Rectal smooth muscle tissue (tissue), 1 donor: ENCODE data around the gene CORIN.

Experiments used
- H3K27ac ChIP-seq: one replicate; pipeline ENCODE4 v1.7.0; 2013; ENCODE audit warnings: low read depth, low read length, inconsistent platforms
- H3K27me3 ChIP-seq: one replicate; pipeline ENCODE4 v1.7.0; 2013; ENCODE audit warnings: low read length; ENCODE audit not compliant: control insufficient read depth, insufficient read depth
- H3K36me3 ChIP-seq: one replicate; pipeline ENCODE4 v1.7.0; 2013; ENCODE audit warnings: low read length; ENCODE audit not compliant: control insufficient read depth, insufficient read depth
- H3K4me1 ChIP-seq: one replicate; pipeline ENCODE4 v1.7.0; 2013; ENCODE audit warnings: low read length; ENCODE audit not compliant: control insufficient read depth, insufficient read depth
- H3K4me3 ChIP-seq: one replicate; pipeline ENCODE4 v1.7.0; 2013; ENCODE audit warnings: low read length
- H3K9ac ChIP-seq: one replicate; pipeline ENCODE4 v1.7.0; 2013; ENCODE audit warnings: low read length

CORIN gene

DNA sequence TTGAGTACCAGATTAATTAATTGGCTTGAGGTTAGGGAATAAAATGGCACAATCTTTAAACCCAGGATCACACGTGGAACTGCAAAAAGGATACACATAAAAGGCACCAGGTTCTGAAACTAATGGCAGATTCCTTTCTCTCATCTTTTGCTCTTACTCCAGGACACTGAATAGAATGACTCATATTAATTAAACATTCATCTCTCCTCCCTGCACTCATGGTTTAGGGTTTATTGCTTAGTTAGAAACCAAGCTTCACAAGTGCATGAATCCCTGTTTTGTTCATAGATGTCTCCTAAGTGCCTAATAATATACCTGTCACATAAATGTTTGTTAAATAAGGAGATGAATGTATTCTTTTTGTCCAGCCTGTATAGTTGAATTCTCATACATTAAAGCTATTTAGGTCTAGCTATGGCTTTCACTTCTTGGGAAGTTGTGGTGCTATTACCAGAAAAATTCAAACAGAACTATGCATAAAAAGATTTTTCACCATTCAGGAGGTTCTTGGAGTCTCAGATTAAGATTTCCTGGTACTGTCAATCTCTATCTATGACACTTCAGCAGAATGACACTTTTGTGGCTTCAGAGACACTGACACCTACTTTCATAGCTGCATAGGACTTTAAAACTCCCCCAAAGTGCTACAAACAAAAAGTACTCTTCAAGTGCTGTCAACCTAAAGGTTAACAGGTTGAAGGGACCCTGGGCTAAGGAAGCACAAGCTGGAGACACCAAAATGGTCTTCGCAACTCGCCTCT, 7.4 kb downstream of the CORIN start:
- Histone ChIP-seq H3K27me3 (no peaks in the 10 kb centered on the region), H3K9ac (no peak overlapping the region), H3K27ac (no peak overlapping the region), H3K4me1 (peaks cover under 1% of the 10 kb centered on the region), H3K4me3 (no peak overlapping the region), H3K36me3 (no peaks in the 10 kb centered on the region)

DNA sequence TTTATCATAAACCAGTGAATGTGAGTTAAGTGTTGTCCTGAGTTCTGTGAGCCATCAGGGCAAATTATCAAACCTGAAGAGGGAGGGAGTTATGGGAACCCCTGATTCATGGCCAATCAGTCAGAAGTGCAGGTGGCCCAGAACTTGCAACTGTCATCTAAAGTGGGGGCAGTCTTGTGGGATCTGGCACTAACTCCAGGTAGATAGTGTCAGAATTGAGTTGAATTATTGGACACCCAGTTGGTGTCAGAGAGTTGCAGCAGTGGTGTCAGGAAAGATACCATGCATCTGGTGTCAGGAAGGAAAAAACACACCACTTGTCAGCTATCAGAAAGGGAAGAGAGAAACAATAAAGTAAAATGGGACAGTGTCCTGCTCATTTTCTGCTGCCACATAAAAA, 8.4 kb downstream of the CORIN start:
- Histone ChIP-seq H3K9ac (no peak overlapping the region), H3K4me1 (no peaks in the 10 kb centered on the region), H3K4me3 (no peak overlapping the region), H3K27ac (no peak overlapping the region), H3K36me3 (no peaks in the 10 kb centered on the region), H3K27me3 (no peaks in the 10 kb centered on the region)

DNA sequence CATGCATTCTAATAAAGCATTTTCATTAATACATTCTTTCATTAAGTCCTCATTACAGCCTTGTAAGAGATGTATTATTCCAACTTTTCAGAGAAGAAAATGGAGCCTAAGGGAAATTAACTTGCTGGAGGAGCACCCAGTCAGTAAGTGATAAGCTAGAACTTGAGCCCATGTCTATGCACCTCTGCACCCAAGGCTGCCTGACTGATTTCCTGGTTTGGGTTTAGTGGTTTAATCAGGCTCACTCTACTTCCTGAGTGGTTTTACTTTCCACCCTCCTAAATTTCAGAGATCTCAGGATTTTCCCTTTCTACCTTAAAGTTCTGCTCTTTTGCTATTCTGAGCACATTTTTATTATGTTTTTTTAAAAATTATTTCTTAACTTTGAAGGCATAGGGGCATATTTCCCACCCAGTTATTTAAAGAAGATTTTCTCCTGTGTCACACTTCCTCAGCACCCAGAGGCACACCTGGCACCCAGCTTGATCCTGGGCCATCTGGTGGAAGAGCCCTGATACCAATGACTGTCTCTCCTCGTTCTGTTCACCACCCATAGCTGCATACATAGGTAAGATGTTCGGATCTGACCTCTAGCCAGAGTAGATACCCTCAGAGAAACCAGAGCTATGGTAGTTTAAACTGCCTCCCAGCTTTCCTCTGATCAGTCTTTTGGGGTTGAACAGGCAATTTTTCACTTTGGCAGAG, 10.4 kb downstream of the CORIN start:
- no peaks in the 10 kb centered on the region for H3K27me3 ChIP-seq
- no peak overlapping the region for H3K4me3 ChIP-seq

DNA sequence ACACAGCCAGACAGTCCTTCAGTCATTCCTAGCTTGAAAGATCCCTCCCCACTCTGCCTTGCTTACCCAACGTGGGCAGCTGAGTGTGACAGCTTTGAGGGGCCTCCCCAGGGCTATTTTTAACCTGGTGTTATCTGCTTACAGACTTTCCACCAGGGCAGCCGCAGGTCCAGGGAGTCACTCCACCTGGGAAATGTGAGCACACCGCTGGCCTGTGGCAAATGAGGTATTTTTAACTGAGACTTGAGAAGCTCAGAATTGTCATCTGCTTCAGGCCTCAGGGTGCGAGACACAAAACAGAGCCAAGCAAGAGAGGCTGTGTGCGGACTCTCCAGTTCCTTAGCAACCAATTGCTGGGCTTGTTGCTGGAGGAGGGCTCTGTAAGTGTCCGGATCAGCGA, 13.0 kb downstream of the CORIN start:
- H3K36me3 ChIP-seq, result no peaks in the 10 kb centered on the region
- H3K4me1 ChIP-seq, result no peaks in the 10 kb centered on the region
- H3K27me3 ChIP-seq, result no peaks in the 10 kb centered on the region
- no peak overlapping the region for H3K27ac ChIP-seq
- no peak overlapping the region for H3K9ac ChIP-seq
- H3K4me3 ChIP-seq, result no peak overlapping the region

More for the DNA sequence above, 10.4 kb downstream of the CORIN start:
- H3K4me1 ChIP-seq, result no peaks in the 10 kb centered on the region
- H3K36me3 ChIP-seq, result no peaks in the 10 kb centered on the region
- no peak overlapping the region for H3K27ac ChIP-seq
- H3K9ac ChIP-seq, result no peak overlapping the region

DNA sequence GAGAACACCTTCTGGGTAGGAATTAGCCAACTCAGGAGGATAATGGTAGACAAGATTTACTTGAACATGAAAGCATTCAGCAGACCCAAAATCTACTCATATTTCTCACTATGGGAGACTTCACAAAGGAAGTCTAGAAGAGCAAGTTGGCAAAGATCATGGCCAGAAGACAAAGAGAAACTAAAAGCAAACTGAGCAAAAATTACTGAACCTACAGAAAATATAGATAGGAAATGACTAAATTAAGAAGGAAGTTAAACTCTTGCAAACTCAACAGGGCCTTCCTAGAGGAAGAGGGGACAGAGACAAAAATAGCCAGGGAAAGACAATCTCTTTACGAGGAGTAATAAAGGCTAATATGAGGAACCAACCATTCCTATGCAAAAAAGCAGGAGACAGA, 18.7 kb downstream of the CORIN start:
- H3K27ac ChIP-seq, result no peak overlapping the region
- no peaks in the 10 kb centered on the region for H3K27me3 ChIP-seq
- H3K4me1 ChIP-seq, result no peaks in the 10 kb centered on the region
- H3K4me3 ChIP-seq, result no peak overlapping the region
- H3K36me3 ChIP-seq, result no peaks in the 10 kb centered on the region
- H3K9ac ChIP-seq, result no peak overlapping the region

DNA sequence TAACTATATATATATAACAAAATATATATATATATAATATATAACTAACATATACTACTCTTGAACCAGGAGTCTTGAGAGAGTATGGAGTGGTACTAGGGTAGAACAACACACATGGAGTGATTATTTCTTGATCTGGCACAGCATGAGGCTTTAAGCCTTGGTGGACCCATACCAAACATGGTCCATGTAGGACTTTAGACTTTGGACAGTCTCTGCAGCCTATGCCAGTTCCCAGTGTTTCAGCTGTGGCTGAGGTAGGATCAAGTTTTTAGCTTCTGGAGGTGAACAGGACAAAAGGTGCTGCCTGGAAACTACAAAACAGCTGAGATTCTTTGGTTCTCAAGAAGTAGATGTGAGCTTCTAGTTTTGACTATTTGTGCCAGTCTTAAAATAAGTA, 20.6 kb downstream of the CORIN start:
- H3K27ac ChIP-seq, result no peak overlapping the region
- H3K27me3 ChIP-seq, result no peaks in the 10 kb centered on the region
- H3K36me3 ChIP-seq, result no peaks in the 10 kb centered on the region
- no peak overlapping the region for H3K9ac ChIP-seq
- H3K4me3 ChIP-seq, result no peak overlapping the region
- no peaks in the 10 kb centered on the region for H3K4me1 ChIP-seq

DNA sequence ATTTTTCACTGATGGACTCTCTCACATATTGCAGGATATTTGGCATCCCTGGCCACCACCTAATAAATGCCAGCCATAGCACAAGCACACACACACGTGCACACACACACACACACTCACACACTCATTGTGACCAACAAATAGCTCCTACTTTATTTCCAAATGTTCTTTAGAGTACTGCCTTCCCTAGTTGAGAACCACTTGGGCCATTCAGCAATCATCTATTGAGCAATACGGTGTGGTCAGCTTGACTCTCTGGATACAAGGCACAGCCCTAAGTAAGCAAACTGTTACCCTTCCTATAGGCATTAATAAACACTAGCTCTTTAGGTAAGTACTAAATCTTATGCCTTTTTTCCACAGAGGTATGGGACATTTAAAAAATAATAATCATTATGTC, 21.1 kb downstream of the CORIN start:
- H3K4me1 ChIP-seq, result no peaks in the 10 kb centered on the region
- H3K27ac ChIP-seq, result no peak overlapping the region
- H3K27me3 ChIP-seq, result no peaks in the 10 kb centered on the region
- no peak overlapping the region for H3K9ac ChIP-seq
- no peak overlapping the region for H3K4me3 ChIP-seq
- no peaks in the 10 kb centered on the region for H3K36me3 ChIP-seq

DNA sequence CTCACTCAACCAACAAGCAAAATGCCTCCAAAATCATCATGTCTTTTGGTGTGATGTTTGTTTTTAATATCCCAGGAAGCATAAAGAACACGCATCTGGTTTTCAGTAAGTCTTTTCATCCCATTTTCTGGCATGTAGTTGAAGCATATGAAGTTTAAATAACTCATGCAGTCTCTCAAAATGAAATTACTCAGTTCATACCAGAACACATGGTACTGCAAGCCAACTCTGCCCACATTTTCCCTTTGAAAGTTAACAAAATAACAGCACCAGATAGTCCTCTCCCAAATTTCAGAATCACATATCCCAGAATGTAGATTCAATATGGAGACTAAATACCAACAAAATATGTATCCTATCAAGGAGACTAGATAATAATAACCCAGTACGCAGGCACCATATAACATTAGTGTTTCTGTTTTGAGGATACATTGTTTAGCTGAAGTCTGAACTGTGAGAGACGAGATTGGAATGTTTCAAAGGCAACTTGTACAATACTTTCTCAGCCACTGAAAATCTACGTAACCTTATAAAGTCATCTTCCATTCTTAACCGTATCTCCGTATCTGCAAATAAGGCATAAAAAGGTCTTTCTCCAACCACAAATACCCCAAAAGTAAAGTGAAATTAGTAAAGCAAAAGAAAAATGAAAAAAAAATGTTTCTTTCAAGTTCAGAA, 23.1 kb downstream of the CORIN start:
- H3K9ac ChIP-seq, result no peak overlapping the region
- no peak overlapping the region for H3K27ac ChIP-seq
- no peaks in the 10 kb centered on the region for H3K36me3 ChIP-seq
- no peak overlapping the region for H3K4me3 ChIP-seq
- H3K4me1 ChIP-seq, result no peaks in the 10 kb centered on the region
- no peaks in the 10 kb centered on the region for H3K27me3 ChIP-seq

DNA sequence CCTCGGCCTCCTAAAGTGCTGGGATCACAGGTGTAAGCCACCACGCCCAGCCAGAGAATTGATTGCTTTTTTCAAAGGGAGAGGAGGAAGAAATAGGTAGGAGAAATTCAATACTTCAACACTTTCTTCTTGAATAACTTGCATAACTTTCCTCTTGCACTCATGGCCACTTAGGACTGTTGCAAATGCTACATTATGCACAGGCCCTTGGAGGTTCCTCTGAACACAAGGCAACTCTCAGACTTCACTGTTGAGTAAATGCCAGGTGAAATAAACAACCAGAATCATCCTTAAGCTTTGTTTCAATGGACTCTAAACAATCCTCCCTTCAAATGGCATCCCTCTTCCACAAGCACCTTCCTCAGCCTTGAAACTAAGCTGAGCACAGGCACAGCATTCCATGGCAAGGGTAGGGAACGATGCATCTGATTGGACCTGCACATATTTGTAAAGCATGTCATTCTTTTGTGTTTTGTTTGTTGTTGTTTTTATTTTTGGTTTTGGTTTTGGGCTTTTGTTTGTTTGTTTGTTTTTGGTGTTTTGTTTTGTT, 28.1 kb downstream of the CORIN start:
- Histone ChIP-seq H3K4me3 (no peak overlapping the region), H3K27me3 (no peaks in the 10 kb centered on the region), H3K36me3 (no peaks in the 10 kb centered on the region), H3K27ac (no peak overlapping the region), H3K9ac (no peak overlapping the region), H3K4me1 (no peaks in the 10 kb centered on the region)

DNA sequence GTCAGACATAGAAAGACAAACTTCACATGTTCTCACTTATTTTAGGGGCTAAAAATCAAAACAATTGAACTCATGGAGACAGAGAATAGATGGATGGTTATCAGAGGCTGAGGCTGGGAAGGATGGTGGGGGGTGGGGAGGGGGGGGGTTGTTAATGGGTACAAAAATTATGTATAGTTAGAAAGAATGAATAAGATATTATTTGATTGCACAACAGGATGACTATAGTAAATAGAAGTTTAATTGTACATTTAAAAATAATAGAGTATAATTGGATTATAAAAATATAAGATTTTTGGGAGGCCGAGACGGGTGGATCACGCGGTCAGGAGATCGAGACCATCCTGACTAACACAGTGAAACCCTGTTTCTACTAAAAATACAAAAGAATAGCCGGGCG, 33.3 kb downstream of the CORIN start:
- no peak overlapping the region for H3K27ac ChIP-seq
- no peak overlapping the region for H3K9ac ChIP-seq
- H3K36me3 ChIP-seq, result no peaks in the 10 kb centered on the region
- no peaks in the 10 kb centered on the region for H3K4me1 ChIP-seq
- no peak overlapping the region for H3K4me3 ChIP-seq
- no peaks in the 10 kb centered on the region for H3K27me3 ChIP-seq

DNA sequence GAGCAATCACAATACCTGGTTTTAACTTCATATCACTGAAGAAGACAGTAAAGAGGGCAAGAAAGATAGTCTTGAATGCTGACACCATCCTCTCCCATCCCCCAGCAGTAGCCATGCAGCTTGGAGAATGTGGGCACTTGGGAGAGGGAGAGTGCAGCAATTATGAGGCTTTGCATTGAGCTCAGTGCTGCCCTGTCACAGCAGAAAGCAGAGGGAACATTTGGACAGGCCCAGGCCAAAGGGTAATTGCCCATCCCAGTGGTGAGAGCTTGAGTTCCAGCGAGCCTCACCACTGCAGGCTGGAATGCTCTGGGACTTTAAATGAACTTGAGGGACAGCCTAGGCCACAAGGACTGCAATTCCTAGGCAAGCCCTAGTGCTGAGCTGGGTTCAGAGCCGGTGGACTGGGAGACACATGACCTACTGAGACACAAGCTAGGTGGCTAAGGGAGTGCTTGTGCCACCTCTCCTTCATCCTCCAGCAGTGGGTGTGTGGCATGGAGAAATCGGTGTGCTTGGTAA, 36.3 kb downstream of the CORIN start:
- no peaks in the 10 kb centered on the region for H3K4me1 ChIP-seq
- H3K9ac ChIP-seq, result no peak overlapping the region
- no peaks in the 10 kb centered on the region for H3K27me3 ChIP-seq
- H3K36me3 ChIP-seq, result no peaks in the 10 kb centered on the region
- H3K4me3 ChIP-seq, result no peak overlapping the region
- H3K27ac ChIP-seq, result no peak overlapping the region

DNA sequence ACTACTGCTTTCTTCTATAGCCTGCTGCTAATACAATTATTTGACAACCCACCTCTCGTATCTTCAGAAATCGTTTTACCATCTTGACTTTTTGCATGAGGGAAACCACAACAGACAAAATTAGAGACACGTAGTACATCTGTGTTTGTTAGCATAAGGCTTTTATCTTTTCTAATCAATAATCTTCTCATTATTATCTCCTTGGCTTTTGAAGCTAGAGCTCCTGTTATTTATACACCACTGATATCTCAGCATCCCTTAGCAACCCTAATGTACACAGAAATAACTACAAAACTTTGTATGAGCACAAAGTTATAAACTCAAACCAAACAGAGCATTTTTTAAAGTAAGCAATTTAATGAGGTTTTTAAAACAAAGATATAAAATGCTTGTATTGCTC, 39.7 kb downstream of the CORIN start:
- H3K36me3 ChIP-seq, result no peaks in the 10 kb centered on the region
- H3K9ac ChIP-seq, result no peak overlapping the region
- no peaks in the 10 kb centered on the region for H3K27me3 ChIP-seq
- no peaks in the 10 kb centered on the region for H3K4me1 ChIP-seq
- H3K27ac ChIP-seq, result no peak overlapping the region
- H3K4me3 ChIP-seq, result no peak overlapping the region
